C4-2B (cell line): ENCODE results near the gene PAK4.

Experiments
- ZFX ChIP-seq: fragments of 450-650 bp; IDR thresholded peaks from 2 replicates; pipeline ENCODE4 v1.6.1; 2017
- TF ChIP-seq, protein P1 (sequence below): fragments of 450-650 bp; conservative IDR thresholded peaks from 2 replicates; pipeline ENCODE4 v1.5.1; 2017; ENCODE audit warnings: mild to moderate bottlenecking

DNA sequence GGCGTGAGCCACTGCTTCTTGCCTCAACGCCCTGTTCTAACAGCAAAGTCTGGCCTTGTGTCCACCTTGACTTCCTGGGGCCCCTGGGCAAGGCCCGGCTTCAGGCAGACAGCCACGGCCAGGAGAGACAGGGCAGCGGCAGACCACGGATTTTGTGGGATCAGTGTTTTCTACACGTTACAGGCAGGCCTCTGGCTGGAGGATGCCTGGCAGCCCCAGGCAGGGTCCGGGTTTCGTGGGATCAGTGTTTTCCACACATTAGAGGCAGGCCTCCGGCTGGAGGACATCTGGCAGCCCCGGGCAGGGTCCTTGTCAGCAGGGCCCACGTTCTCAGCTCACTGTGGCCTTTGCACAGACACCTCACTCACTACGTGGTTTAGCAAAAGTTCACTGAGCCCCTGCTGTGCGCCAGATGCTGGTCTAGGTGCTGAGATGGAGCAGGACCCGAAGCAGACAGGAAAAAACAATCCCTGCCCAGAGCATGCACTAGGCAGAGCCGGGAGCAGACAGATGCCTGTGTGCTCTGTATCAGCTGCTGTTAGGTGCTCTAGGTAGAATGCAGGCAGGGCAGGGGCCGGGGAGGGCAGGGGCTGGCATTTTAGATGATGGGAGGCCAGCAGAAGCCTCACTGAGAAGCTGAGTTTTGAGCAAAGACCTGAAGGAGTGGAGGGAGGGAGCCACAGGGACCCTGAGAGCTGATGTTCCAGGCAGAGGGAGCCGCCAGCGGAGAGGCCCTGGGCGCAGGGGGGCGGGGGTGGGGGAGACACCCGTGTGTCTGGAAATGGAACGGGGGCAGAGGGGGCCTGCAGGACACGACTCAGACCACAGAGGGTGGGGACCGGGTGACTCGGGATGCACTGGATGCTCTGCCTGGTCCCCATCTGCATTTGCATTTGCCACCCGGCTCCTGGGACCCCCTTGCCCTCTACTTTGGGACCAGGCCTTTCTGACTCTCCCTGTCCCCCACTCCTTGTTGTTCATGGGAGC is 46.2 kb downstream of the PAK4 start:
- TF ChIP-seq, protein P1, sequence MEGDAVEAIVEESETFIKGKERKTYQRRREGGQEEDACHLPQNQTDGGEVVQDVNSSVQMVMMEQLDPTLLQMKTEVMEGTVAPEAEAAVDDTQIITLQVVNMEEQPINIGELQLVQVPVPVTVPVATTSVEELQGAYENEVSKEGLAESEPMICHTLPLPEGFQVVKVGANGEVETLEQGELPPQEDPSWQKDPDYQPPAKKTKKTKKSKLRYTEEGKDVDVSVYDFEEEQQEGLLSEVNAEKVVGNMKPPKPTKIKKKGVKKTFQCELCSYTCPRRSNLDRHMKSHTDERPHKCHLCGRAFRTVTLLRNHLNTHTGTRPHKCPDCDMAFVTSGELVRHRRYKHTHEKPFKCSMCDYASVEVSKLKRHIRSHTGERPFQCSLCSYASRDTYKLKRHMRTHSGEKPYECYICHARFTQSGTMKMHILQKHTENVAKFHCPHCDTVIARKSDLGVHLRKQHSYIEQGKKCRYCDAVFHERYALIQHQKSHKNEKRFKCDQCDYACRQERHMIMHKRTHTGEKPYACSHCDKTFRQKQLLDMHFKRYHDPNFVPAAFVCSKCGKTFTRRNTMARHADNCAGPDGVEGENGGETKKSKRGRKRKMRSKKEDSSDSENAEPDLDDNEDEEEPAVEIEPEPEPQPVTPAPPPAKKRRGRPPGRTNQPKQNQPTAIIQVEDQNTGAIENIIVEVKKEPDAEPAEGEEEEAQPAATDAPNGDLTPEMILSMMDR = no peak
- TF ChIP-seq ZFX = no peak
